Activated T-helper 1 cell treated with anti-CD3 and anti-CD28 coated beads, Interleukin-12 subunit alpha, Interleukin-12 subunit beta, Interleukin-2, Interleukin-4 antibody, amounts not matched to agents 30 ng/mL and 10 ng/mL and 1 ng/mL, durations not matched to agents 14 hours and 24 hours and 36 hours (primary cell): ENCODE measurements around the gene CLDN9. TPM values are rescaled to one million over a fixed set of nuclear protein-coding genes. Genes with fewer than 3 reads are reported as not detected.
"Not testable (repeated sequence)": the region's sequence is repeated elsewhere in the genome, so short reads cannot be mapped to it uniquely, and the experiment has no call there.

Experiments
- DNase-seq: peaks from one replicate; pipeline ENCODE4 v3.0.0; 2021; ENCODE audit warnings: low spot score
- H3K27ac Mint-ChIP-seq: one replicate; pipeline ENCODE4 v1.8.0; 2021; ENCODE audit warnings: mild to moderate bottlenecking, mixed read lengths
- H3K27me3 Mint-ChIP-seq: one replicate; pipeline ENCODE4 v1.8.0; 2022; ENCODE audit warnings: mild to moderate bottlenecking, moderate library complexity, mixed read lengths; ENCODE audit not compliant: insufficient read depth
- H3K36me3 Mint-ChIP-seq: one replicate; pipeline ENCODE4 v1.8.0; 2021; ENCODE audit warnings: low read depth, mixed read lengths
- H3K4me1 Mint-ChIP-seq: one replicate; pipeline ENCODE4 v1.8.0; 2021; ENCODE audit warnings: low read depth, mixed read lengths
- H3K4me3 Mint-ChIP-seq: one replicate; pipeline ENCODE4 v1.8.0; 2021; ENCODE audit warnings: mild to moderate bottlenecking, moderate library complexity, mixed read lengths
- H3K9me3 Mint-ChIP-seq: one replicate; pipeline ENCODE4 v1.8.0; 2021; ENCODE audit warnings: mixed read lengths
- intact Hi-C: fragments of 100-400 bp; cut with micrococcal nuclease; formaldehyde crosslinking; loops from one replicate; pipeline ENCODE4 v1.15.1; 2024
- total RNA-seq: library from RNA; stranded (reverse); gene quantifications from 2 replicates; pipeline ENCODE4 v1.2.3, GENCODE V29; 2022

The CLDN9 gene
- total RNA-seq, 1 donor from 2014 or later, result not detected

GRCh38 chr16:3054965-3055733, 42.4 kb downstream of the CLDN9 start:
- intact Hi-C loops, result loop anchor here (1.0 kb wide), 1 partner anchor 9 kb away; the partner anchor contains the start of gene MMP25
- Mint-ChIP-seq H3K27ac (peak overlapping the region; percentile 94), H3K36me3 (peaks cover 33% of the 10 kb centered on the region), H3K4me3 (peak overlapping the region; percentile 68), H3K4me1 (peaks cover 72% of the 10 kb centered on the region), H3K27me3 (no peaks in the 10 kb centered on the region), H3K9me3 (no peaks in the 10 kb centered on the region)
- no peak for DNase-seq

GRCh38 chr16:3055734-3056115, 43.0 kb downstream of the CLDN9 start:
- not testable (repeated sequence) for H3K9me3 Mint-ChIP-seq, H3K27me3 Mint-ChIP-seq, DNase-seq
- peak overlapping the region; percentile 68 for H3K4me3 Mint-ChIP-seq
- peak overlapping the region; percentile 94 for H3K27ac Mint-ChIP-seq
- peaks cover 72% of the 10 kb centered on the region for H3K4me1 Mint-ChIP-seq
- H3K36me3 Mint-ChIP-seq, result peaks cover 39% of the 10 kb centered on the region
- intact Hi-C loops, result loop anchor here (1.0 kb wide), 1 partner anchor 9 kb away; the partner anchor contains the start of gene MMP25

DNA sequence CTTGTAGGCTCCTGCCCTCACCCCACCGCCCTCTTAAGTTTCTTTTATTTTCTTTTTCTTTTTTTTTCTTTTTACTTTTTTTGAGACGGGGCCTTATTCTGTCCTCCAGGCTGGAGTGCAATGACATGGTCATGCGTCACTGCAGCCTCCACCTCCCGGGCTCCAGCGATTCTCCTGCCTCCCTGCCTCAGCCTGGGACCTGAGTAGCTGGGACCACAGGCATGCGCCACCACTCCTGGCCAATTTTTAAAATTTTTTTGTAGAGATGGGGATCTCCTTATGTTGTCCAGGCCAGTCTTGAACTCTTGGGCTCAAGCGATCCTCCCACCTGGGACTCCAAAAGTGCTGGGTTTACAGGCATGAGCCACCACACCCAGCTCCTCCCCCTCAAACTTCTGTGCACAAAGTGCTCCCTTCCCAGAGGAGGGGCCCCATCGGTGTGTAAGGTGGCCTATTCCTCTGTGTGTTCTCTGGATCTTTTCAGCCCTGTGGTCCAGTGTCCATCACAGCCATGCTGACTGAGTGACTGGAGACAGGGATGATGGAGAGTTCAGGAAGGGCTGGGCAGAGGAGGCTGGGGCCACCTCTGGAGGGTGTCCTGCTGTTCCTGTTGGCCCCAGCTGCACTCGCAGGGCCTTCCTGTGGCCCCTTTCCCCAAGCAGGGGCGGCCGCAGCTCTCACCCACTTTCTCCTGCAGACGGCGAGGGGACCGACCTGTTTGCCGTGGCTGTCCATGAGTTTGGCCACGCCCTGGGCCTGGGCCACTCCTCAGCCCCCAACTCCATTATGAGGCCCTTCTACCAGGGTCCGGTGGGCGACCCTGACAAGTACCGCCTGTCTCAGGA, 43.8 kb downstream of the CLDN9 start:
- H3K27me3 Mint-ChIP-seq, result no peaks in the 10 kb centered on the region
- peaks cover 33% of the 10 kb centered on the region for H3K36me3 Mint-ChIP-seq
- no peak for DNase-seq
- H3K4me3 Mint-ChIP-seq, result peak overlapping the region; percentile 90
- H3K4me1 Mint-ChIP-seq, result peaks cover 64% of the 10 kb centered on the region
- H3K27ac Mint-ChIP-seq, result peak overlapping the region; percentile 88
- intact Hi-C loops, result no loop called here
- H3K9me3 Mint-ChIP-seq, result no peaks in the 10 kb centered on the region

- intact Hi-C loops, result loop anchor here (2.0 kb wide), 2 partner anchors 17 to 43 kb away; no protein-coding TSS in a partner anchor
- DNase-seq, result no peak
- Mint-ChIP-seq H3K4me3 (peak overlapping the region; percentile 90), H3K36me3 (peaks cover 30% of the 10 kb centered on the region), H3K9me3 (peaks cover under 1% of the 10 kb centered on the region), H3K27me3 (no peaks in the 10 kb centered on the region), H3K27ac (peak overlapping the region; percentile 88), H3K4me1 (peaks cover 55% of the 10 kb centered on the region)
Measured at GRCh38 chr16:3057181-3058138, 44.7 kb downstream of the CLDN9 start.

GRCh38 chr16:3058139-3059030, 45.7 kb downstream of the CLDN9 start:
- H3K27me3 Mint-ChIP-seq, result peaks cover 2% of the 10 kb centered on the region
- H3K27ac Mint-ChIP-seq, result peak overlapping the region; percentile 88
- peaks cover 7% of the 10 kb centered on the region for H3K9me3 Mint-ChIP-seq
- no peak for DNase-seq
- H3K4me3 Mint-ChIP-seq, result peak overlapping the region; percentile 90
- H3K4me1 Mint-ChIP-seq, result peaks cover 61% of the 10 kb centered on the region
- intact Hi-C loops, result loop anchor here (1.0 to 2.0 kb wide), 7 partner anchors 16 to 108 kb away; no protein-coding TSS in a partner anchor
- peaks cover 31% of the 10 kb centered on the region for H3K36me3 Mint-ChIP-seq

GRCh38 chr16:3059041-3059722, 46.5 kb downstream of the CLDN9 start:
- intact Hi-C loops, result loop anchor here (1.0 to 2.0 kb wide), 7 partner anchors 16 to 107 kb away; no protein-coding TSS in a partner anchor
- Mint-ChIP-seq H3K4me3 (peak overlapping the region; percentile 90), H3K9me3 (peaks cover 7% of the 10 kb centered on the region), H3K4me1 (peaks cover 59% of the 10 kb centered on the region), H3K36me3 (peaks cover 25% of the 10 kb centered on the region), H3K27me3 (peaks cover 2% of the 10 kb centered on the region), H3K27ac (peak overlapping the region; percentile 93)
- peak; percentile 88 for DNase-seq

DNA sequence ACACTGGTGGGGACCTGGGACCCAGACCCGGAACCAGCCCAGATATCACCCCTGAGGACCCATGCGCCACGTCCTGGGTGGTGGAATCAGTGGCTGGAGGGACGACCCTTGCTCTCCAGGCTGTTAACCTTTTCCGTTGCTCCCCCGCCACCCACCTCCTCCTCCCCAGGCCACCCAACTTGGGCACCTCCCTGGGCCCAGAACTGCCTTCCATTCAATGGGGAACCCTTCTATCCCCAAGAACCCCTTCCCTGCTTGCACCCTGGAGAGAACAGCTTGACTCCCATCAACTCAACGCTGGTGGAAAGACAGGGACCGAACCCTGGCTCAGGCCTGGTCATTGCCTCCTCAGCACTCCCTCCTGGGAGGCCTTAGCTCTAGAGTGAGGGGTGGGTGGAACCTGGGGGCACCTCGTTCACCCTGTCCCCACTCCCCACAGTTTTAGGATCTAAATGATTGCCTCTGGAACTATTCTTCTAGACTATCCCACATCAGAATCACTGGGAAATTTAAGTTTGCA, 47.1 kb downstream of the CLDN9 start:
- Mint-ChIP-seq H3K4me1 (peaks cover 58% of the 10 kb centered on the region), H3K9me3 (peaks cover 7% of the 10 kb centered on the region), H3K36me3 (peaks cover 24% of the 10 kb centered on the region), H3K27ac (peak overlapping the region; percentile 93), H3K27me3 (peaks cover 2% of the 10 kb centered on the region), H3K4me3 (peak overlapping the region; percentile 89)
- intact Hi-C loops, result loop anchor here (1.0 to 2.0 kb wide), 7 partner anchors 15 to 107 kb away; no protein-coding TSS in a partner anchor
- no peak for DNase-seq

- intact Hi-C loops, result no loop called here
- DNase-seq, result no peak
- Mint-ChIP-seq H3K27me3 (peaks cover 2% of the 10 kb centered on the region), H3K36me3 (peaks cover 21% of the 10 kb centered on the region), H3K9me3 (peaks cover 7% of the 10 kb centered on the region), H3K4me3 (peak overlapping the region; percentile 89), H3K4me1 (peaks cover 51% of the 10 kb centered on the region), H3K27ac (peak overlapping the region; percentile 93)
Measured at GRCh38 chr16:3060339-3061127, 47.8 kb downstream of the CLDN9 start.

- Mint-ChIP-seq H3K27ac (no peak overlapping the region), H3K4me3 (peak overlapping the region; percentile 29), H3K27me3 (peaks cover 2% of the 10 kb centered on the region), H3K4me1 (peaks cover 40% of the 10 kb centered on the region), H3K36me3 (peaks cover 30% of the 10 kb centered on the region), H3K9me3 (peaks cover 7% of the 10 kb centered on the region)
- intact Hi-C loops, result no loop called here
- no peak for DNase-seq
Measured at GRCh38 chr16:3062553-3062952, 49.8 kb downstream of the CLDN9 start.

- peak overlapping the region; percentile 94 for H3K27ac Mint-ChIP-seq
- no peak for DNase-seq
- H3K4me1 Mint-ChIP-seq, result peaks cover 47% of the 10 kb centered on the region
- intact Hi-C loops, result no loop called here
- H3K4me3 Mint-ChIP-seq, result peak overlapping the region; percentile 79
- H3K36me3 Mint-ChIP-seq, result peaks cover 42% of the 10 kb centered on the region
- H3K27me3 Mint-ChIP-seq, result peaks cover 2% of the 10 kb centered on the region
- H3K9me3 Mint-ChIP-seq, result peaks cover 7% of the 10 kb centered on the region
Measured at GRCh38 chr16:3063625-3064386, 51.1 kb downstream of the CLDN9 start.
